Midbrain (tissue), 1 donor: ENCODE results near the gene KIF16B.

Source experiments
- DNase-seq: peaks from one replicate; lab custom pipeline; 2025; lab: John Stamatoyannopoulos, UW

KIF16B gene

DNA sequence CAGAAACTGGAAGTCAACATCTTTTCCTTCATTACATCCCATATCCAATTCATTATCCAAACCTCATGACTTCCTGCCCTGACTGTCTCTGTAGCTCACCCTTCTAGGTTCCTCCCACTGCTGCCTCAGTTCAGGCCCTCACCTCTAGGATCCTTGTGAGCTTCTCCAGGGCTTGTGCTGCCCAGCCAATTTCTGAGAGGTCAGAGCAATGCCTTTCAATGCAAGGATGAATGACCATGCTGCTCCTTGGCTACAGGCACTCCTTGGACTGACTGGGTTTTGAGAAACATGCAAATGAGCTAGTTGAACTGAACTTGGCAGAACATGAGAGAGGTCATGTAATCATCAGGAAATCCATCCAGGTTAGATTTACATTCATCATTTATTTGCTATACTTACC lies 173.4 kb downstream of the KIF16B start:
- no peak for DNase-seq

DNA sequence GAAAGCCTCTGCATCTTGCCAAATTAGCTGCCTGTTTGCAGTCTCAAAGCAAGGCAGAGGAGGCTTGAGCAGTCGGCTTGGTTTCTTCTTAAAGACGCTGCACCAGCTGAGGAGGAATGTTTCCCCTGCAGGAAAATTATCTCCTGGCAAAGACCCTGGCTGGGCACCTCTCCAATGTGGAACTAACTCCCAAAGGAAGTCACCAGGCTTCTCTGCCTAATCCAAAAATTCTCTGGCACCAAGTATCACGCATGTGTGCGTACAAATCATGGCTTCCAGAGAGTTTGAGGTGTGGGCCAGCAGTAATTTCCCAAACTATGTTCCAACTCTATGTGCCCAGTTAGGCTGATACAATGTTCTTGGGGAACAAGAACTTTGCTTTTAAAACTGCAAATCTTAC lies 176.2 kb downstream of the KIF16B start:
- peak; percentile 26 for DNase-seq

GRCh38 chr20:16395366-16395765 lies 177.9 kb downstream of the KIF16B start:
- DNase-seq = no peak

- DNase-seq = no peak
These were observed 178.5 kb downstream of the KIF16B start for GRCh38 chr20:16394784-16395183.

GRCh38 chr20:16393836-16394235 lies 179.4 kb downstream of the KIF16B start:
- no peak for DNase-seq

DNA sequence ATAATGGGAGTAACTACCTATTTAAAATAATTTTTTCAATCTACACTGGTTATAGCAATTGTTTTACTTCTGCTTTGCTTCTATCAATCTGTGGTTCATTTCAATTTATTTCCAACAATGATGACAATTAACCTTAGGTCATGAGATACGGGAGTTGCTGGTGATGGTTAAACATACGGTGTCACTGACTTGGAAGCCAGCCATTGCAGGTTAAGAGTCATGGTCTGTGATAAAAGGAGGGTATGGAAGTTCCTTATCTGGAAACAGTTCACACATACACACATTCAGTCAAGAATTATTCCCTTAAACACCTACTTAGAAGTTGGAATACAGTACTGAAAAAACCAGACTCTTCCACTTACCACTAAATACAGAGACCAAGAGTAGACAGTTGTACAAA lies 180.0 kb downstream of the KIF16B start:
- DNase-seq = no peak

GRCh38 chr20:16392346-16392745 lies 180.9 kb downstream of the KIF16B start:
- no peak for DNase-seq

DNA sequence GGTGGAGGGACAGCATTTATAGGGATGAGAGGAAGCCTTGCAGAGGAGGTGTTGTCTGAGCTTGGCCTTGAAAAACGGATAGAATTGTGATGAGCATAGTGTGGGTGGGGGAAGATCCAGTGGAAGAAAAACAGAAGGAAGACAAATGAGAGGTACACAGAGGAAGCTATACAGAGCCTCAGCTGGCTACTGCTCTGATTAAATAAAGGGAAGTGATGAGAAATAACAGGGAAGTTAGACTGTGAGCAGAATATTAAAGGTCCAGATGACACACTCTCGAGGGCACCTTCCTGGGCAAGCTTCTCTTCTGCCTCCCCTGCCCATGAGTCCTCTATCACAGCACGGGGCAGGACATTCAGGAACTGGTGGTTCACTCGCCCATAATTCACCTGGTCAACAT lies 182.3 kb downstream of the KIF16B start:
- no peak for DNase-seq

DNA sequence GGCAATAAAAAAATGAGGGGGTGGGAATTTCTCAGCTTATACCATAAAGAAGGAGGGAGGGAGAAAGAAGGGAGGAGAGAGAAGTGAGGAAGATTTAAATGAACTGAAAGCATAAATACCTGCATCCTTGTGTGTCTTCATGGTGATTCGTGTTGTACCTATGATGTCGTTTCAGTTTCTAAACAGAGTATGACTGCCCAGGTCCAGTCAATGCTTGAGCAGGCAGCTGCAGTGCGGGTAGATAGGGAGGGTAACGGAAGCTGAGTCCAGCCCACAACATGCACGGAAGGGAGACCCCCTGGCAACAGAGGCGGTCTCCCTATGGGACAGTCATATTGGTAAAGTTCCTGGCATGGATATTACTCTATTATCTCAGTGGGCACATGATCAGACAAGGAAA lies 184.5 kb downstream of the KIF16B start:
- no peak for DNase-seq

GRCh38 chr20:16387666-16388065 lies 185.6 kb downstream of the KIF16B start:
- peak; percentile 3 for DNase-seq

DNA sequence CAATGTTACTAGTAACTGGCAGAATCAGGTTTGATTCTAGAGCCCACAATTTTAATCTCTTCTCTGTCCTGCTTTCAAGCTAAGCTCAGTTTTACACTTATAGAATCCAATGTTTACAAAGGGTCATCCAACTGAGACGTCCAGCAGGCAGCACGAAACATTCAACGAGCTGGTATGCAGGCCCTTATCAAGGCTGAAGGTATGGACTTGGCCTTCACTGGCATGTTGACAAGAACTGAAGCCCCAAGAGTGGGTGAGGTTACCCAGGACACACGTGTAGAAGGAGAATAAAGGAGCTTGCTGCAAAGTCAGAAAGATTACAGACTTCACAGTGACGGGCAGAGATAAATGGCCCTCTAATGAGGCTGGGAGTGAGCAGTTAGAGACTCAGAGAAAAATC lies 187.4 kb downstream of the KIF16B start:
- no peak for DNase-seq

- no peak for DNase-seq
These were observed 187.8 kb downstream of the KIF16B start for GRCh38 chr20:16385462-16385861.

DNA sequence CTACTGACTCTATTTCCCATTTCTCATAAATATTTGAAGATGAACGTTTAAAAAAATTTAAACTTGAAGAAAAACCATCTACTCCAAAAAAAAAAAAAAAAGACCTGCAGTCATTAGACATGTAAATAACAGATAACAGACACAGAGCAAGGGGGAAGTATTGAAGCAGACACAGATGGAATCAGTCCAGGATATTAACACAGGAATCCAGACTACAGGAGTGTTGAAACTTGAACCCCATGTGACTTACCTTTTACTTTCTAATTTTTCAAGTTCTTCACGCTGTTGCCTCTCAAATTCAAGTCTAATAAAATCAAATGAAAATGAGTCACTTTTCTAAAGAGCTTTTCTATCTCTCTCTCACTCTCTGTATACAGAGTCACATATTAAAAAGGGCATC lies 191.8 kb downstream of the KIF16B start:
- DNase-seq = no peak

DNA sequence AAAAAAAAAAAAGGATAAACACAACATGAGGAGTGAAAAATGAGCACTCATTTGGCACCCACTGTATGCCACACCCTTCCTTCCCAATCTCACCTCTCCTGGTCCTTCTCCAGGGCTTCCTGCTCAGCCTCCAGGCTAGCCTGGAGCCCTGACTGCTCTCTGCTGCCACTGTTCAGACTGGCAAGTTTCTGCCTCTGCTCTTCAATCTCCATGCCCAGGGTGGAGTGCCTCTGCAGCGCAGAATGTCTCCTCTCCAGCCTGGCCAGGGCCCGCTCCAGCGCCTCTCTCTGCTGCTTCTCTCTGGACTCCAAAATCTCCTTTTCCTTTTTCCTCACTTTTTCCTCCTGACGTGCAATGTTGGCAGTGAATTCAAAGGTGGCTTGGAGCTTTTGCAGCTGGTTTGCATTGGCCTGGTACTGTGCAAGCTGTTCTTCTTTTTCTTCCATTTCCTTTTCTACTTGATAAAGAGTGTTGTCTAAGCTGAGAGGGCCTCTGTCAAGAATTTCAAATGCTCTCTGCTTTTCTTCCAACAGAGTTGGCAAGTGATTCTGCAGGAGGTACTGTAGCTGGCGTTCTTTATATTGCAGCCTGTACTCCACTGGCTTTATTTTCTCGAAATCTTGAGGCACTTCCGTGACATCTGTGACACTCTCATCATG lies 194.4 kb downstream of the KIF16B start:
- no peak for DNase-seq

DNA sequence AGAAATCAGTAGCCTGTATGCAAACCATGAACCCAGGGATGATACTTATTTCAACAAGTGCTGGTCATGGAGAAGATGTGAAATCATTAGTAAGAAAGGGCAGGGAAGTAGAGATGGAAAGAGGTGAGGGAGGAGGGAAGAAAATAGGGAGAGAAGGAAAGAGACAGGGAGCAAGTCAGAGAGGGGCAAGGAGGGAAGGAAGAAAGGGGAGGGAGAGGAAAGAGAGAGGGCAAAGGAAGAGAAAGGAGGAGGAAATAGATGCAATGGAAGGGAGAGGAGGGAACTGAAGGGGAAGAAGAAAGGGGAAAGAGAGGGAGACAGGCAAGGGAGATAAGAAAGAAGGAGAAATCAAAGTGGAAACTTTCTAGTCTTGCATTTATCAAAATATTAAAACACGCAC lies 195.1 kb downstream of the KIF16B start:
- no peak for DNase-seq

GRCh38 chr20:16369441-16369840 lies 203.8 kb downstream of the KIF16B start:
- no peak for DNase-seq

DNA sequence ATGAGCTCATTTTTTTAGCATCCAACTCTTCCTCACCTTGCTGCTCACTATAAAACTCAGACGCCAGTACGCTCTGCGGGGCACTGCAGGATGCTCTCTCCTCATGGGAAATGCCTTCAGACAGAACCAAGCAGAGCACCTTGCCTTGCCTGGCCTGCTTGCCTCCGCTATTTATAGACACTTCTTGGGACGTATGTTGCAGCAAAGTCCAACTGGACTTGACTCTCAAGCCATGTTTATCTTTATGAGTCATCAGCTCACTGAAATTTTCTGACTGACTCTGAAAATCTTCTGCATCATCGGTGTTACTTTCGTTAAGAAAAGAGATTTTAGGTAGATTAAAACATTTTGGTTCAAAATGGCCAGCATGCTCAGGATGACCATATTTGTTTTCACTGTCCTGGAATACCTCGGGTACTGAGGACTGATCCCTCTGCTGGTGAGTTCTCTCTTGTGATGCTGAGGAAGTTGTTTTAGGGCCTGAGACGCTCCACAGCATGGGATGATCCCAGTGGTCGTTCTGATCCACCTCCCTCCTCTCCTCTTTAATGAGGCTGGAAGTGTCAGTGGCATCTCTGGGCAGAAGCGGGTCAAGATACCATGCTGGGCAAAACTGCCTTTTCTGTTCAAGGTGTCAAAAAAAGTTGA lies 204.5 kb downstream of the KIF16B start:
- DNase-seq = no peak

DNA sequence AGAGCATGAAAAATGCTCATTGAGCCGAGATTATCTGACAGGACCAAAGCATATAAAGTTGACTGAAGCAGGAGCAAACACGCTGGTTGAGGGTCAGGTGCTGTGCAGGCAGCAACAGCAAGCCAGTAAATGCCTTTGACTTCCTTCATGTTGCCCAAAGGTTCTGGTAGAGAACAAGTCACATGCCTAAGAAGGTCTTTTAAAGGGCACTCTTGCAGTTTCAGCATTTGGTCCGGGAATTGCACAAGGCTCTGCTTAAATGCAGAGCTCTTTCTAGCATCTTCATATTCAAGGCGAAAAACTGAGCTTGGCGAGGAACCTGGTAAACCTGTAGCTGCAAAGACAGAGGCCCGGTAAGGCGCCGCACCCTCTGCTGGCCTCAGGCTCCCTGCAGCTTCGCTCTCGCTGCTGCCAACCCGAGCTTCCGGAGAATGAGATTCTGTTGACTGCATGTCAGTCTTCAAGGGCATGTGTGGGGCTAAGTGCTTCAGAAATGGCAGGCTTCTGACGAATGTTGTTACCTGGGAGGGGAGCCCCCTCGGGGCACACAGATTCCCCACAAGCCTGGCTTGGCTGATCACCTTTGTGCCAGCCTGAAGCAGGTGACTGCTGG lies 205.2 kb downstream of the KIF16B start:
- DNase-seq = no peak

DNA sequence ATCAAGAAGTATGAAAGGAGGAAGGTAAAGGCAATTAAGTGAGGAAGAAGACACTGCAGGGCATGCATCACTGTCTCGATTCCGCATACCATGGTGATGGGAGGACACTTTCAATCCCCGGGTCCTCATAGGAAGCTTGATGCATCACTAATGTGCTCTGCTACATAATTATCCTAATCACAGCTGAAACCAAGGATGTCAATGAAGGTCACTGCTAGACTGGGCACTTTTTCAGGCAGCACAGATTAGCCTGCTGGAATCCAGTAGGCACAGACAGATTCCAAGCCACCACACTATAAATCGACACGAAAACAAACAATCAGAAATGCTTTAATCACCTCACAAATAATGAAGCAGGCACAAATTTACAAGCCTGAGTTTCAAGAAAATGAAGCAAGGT lies 206.7 kb downstream of the KIF16B start:
- no peak for DNase-seq

DNA sequence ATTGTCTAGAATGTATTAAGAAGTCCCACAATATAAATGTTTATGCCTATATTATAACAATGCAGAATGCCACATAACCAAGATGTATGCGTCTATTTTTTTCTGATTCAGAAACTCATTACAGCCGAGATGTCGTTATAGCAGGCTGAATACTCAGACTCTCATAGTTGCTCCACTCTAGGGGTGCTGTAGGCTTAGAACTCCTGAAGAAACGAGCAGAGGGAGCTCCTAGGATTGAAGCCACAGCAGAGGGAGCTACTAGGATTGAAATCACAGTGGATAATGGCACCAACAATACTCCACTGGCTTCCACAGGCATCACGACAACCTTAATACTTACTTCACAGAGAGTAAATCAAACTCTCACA lies 208.9 kb downstream of the KIF16B start:
- DNase-seq = peak; percentile 32

- peak; percentile 32 for DNase-seq
These were observed 209.5 kb downstream of the KIF16B start for GRCh38 chr20:16363506-16364319.

GRCh38 chr20:16362642-16363041 lies 210.6 kb downstream of the KIF16B start:
- no peak for DNase-seq

DNA sequence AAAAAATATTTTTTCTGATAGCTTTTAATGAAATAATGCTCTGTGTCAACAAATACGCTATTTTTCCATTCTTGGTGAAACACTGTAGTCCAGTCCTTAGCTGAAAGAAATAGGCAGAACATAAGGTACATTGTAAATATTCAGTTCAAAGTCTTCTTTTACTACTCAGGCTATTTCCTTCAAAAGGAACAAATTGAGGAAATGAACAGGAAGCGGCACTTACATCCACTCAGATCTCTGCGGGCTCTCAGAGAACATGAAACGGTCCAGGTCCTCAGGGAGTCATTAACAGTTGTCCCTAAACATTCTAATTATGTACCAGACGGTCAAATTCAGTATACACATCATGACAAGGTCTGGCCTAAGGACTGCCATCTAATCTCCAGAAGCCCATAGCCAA lies 212.6 kb downstream of the KIF16B start:
- no peak for DNase-seq
